GM19452 (cell line): ENCODE data around the gene ARR3.
"Not testable (repeated sequence)": the region's sequence is repeated elsewhere in the genome, so short reads cannot be mapped to it uniquely, and the experiment has no call there.

Source experiments
- ATAC-seq: cut with Tn5 transposase; IDR thresholded peaks from one replicate; pipeline ENCODE4 v1.9.1; 2021; ENCODE audit not compliant: unreplicated experiment

ARR3 gene

GRCh38 chrX:70279081-70279480, 10.9 kb downstream of the ARR3 start:
- ATAC-seq = no peak

GRCh38 chrX:70280573-70280972, 12.4 kb downstream of the ARR3 start:
- no peak for ATAC-seq

- ATAC-seq = no peak
Observed at GRCh38 chrX:70281951-70282350, 13.8 kb downstream of the ARR3 start, which contains the start of gene RAB41. Gene RAB41, plus strand, starts transcription at chrX:70282172. Its CDS starts 46 bp downstream, at chrX:70282218.

GRCh38 chrX:70289168-70289792, 21.1 kb downstream of the ARR3 start:
- ATAC-seq = no peak

- peak; percentile 98 for ATAC-seq
Observed at GRCh38 chrX:70289793-70290770, 21.9 kb downstream of the ARR3 start, which contains the start of the genes KIF4A and PDZD11. Gene KIF4A, plus strand, starts transcription at chrX:70290104. Its CDS starts 355 bp downstream, at chrX:70290459. Gene PDZD11, minus strand, starts transcription at chrX:70289927. Its CDS starts 586 bp downstream, at chrX:70289341.

GRCh38 chrX:70292788-70293187, 24.7 kb downstream of the ARR3 start:
- no peak for ATAC-seq

- ATAC-seq = no peak
Observed at GRCh38 chrX:70293621-70294020, 25.5 kb downstream of the ARR3 start.

- ATAC-seq = no peak
Observed at GRCh38 chrX:70301716-70302115, 33.6 kb downstream of the ARR3 start.

GRCh38 chrX:70313503-70313902, 45.4 kb downstream of the ARR3 start:
- ATAC-seq = no peak

GRCh38 chrX:70322784-70323183, 54.6 kb downstream of the ARR3 start:
- no peak for ATAC-seq

- ATAC-seq = not testable (repeated sequence)
Observed at GRCh38 chrX:70323628-70324027, 55.5 kb downstream of the ARR3 start.

GRCh38 chrX:70324326-70324725, 56.2 kb downstream of the ARR3 start:
- ATAC-seq = no peak

- ATAC-seq = no peak
Observed at GRCh38 chrX:70331161-70331560, 63.0 kb downstream of the ARR3 start.
